Measurements from ENCODE around the gene LRRC51. TPM values are rescaled to one million over a fixed set of nuclear protein-coding genes. Genes with fewer than 3 reads are reported as not detected.
A peak's percentile ranks its signal among the peaks of the same experiment; 100 is the strongest.

LRRC51 gene
- polyA plus RNA-seq, 1 donor from 2014 or later = 20.8 TPM

DNA sequence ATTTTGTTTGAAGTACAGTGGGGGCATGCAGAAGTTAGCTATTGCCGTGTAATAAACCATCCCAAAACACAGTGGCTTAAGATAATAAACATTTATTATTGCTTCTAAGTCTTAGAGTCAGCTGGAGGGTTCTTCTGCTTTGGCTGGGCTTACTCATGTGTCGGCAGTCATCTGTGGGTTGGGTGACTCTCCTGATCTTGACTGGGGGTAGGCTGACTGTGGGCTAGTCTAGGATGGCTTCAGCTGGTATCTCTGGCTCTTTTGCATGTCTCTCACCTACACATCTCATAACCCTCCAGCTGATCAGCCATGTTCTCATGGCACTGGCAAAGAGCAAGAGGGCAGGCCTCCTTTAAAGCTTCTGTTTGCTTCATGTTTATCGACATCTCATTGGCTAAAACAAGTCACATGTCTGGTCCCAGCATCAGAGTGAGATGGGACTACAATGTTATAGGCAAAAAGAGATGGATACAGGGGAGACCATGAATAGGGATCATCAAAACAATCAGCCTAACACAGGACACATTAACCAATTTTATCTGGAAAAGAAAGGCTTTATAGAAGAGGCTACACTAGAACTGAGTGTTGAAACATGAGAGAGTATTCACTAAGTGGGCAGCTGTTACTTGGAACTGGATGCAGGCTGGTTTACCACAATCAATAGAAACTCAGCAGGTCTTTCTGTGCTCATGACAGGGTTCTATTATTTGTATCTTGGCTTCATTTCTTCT lies 5.1 kb downstream of the LRRC51 start:
- Histone ChIP-seq H3K36me3 (ENCODE audit: insufficient read depth, low read length) (no peaks in the 10 kb centered on the region), H3K27ac (ENCODE audit: low read length) (peak overlapping the region; percentile 7), H3K27me3 (ENCODE audit: insufficient read depth, low read depth, low read length) (no peaks in the 10 kb centered on the region), H3K4me3 (ENCODE audit: low read length) (no peak overlapping the region), H3K4me2 (ENCODE audit: low read length) (no peak overlapping the region), H3F3A (ENCODE audit: insufficient read depth, low read length, poor library complexity, severe bottlenecking) (no peaks in the 10 kb centered on the region), H3K9me3 (ENCODE audit: low read length) (no peaks in the 10 kb centered on the region), H4K20me1 (ENCODE audit: insufficient read depth) (no peaks in the 10 kb centered on the region), H2AFZ (ENCODE audit: low read depth, low read length) (no peak overlapping the region), H3K9me2 (ENCODE audit: insufficient read depth, low read length) (no peaks in the 10 kb centered on the region), H3K9ac (ENCODE audit: low read length) (peak overlapping the region; percentile 5), H3K79me2 (replicated peaks; ENCODE audit: insufficient read depth, low read length) (no peaks in the 10 kb centered on the region)
- TF ChIP-seq TAF1 (IDR thresholded peaks at IDR 0.05; ENCODE audit: low read depth) (no peak), RAD21 (conservative IDR thresholded peaks at IDR 0.05) (no peak), POLR2AphosphoS5 (IDR thresholded peaks at IDR 0.05) (no peak), EP300 (conservative IDR thresholded peaks at IDR 0.05; ENCODE audit: poor library complexity, severe bottlenecking) (no peak), MXI1 (conservative IDR thresholded peaks at IDR 0.05; ENCODE audit: poor library complexity, severe bottlenecking) (no peak), SMC3 (conservative IDR thresholded peaks at IDR 0.05; ENCODE audit: poor library complexity) (no peak), EZH2 (IDR thresholded peaks at IDR 0.05; ENCODE audit: borderline replicate concordance, insufficient read depth, low read length, poor library complexity, severe bottlenecking) (no peak)
- TF ChIP-seq, protein P1, sequence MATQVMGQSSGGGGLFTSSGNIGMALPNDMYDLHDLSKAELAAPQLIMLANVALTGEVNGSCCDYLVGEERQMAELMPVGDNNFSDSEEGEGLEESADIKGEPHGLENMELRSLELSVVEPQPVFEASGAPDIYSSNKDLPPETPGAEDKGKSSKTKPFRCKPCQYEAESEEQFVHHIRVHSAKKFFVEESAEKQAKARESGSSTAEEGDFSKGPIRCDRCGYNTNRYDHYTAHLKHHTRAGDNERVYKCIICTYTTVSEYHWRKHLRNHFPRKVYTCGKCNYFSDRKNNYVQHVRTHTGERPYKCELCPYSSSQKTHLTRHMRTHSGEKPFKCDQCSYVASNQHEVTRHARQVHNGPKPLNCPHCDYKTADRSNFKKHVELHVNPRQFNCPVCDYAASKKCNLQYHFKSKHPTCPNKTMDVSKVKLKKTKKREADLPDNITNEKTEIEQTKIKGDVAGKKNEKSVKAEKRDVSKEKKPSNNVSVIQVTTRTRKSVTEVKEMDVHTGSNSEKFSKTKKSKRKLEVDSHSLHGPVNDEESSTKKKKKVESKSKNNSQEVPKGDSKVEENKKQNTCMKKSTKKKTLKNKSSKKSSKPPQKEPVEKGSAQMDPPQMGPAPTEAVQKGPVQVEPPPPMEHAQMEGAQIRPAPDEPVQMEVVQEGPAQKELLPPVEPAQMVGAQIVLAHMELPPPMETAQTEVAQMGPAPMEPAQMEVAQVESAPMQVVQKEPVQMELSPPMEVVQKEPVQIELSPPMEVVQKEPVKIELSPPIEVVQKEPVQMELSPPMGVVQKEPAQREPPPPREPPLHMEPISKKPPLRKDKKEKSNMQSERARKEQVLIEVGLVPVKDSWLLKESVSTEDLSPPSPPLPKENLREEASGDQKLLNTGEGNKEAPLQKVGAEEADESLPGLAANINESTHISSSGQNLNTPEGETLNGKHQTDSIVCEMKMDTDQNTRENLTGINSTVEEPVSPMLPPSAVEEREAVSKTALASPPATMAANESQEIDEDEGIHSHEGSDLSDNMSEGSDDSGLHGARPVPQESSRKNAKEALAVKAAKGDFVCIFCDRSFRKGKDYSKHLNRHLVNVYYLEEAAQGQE (IDR thresholded peaks at IDR 0.05; ENCODE audit: borderline replicate concordance) = no peak
- TF ChIP-seq, protein P2, sequence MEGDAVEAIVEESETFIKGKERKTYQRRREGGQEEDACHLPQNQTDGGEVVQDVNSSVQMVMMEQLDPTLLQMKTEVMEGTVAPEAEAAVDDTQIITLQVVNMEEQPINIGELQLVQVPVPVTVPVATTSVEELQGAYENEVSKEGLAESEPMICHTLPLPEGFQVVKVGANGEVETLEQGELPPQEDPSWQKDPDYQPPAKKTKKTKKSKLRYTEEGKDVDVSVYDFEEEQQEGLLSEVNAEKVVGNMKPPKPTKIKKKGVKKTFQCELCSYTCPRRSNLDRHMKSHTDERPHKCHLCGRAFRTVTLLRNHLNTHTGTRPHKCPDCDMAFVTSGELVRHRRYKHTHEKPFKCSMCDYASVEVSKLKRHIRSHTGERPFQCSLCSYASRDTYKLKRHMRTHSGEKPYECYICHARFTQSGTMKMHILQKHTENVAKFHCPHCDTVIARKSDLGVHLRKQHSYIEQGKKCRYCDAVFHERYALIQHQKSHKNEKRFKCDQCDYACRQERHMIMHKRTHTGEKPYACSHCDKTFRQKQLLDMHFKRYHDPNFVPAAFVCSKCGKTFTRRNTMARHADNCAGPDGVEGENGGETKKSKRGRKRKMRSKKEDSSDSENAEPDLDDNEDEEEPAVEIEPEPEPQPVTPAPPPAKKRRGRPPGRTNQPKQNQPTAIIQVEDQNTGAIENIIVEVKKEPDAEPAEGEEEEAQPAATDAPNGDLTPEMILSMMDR (IDR thresholded peaks at IDR 0.05; ENCODE audit: poor library complexity, severe bottlenecking) = no peak

DNA sequence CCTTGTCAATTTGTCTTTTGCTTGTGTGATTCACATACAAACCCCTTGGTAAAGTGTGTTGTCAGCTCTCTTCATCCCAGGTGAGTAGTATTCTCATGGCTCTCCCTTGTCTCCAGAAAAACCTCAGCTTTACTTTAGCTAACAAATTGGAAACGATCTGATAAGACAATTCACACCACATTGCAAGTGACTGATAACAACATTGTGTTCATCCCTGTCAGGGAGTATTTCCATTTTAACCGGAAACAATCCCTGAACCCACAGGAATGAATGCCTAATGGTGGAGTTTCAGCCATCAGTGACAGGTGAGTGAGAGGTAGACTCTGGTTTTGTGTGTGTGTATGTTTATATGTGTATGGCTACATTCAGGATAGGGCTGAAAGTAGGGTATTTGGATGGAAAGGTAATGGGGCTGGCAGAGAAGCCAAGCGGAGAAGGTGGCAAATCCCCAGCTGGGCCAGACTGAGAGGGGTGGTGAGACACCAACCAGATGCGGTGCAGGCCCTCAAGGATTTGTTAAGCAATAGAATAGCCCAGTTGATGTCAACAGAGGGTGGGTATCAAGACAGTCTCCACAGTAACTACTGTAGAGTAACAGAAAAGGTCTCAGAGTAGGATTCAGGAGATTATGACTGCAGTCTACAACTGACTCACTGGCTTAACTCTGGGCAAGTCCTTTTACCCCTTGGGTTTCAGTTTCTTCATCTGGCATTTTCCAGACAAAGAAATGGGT lies 7.6 kb downstream of the LRRC51 start:
- no peak overlapping the region for H2AFZ ChIP-seq (ENCODE audit: low read depth, low read length)
- H3K4me3 ChIP-seq (ENCODE audit: low read length) = no peak overlapping the region
- no peak overlapping the region for H3K9ac ChIP-seq (ENCODE audit: low read length)
- H3K36me3 ChIP-seq (ENCODE audit: insufficient read depth, low read length) = no peaks in the 10 kb centered on the region
- H3K27ac ChIP-seq (ENCODE audit: low read length) = no peak overlapping the region
- no peaks in the 10 kb centered on the region for H3F3A ChIP-seq (ENCODE audit: insufficient read depth, low read length, poor library complexity, severe bottlenecking)
- no peak overlapping the region for H3K4me2 ChIP-seq (ENCODE audit: low read length)
- H4K20me1 ChIP-seq (ENCODE audit: insufficient read depth) = no peaks in the 10 kb centered on the region
- no peaks in the 10 kb centered on the region for H3K9me3 ChIP-seq (ENCODE audit: low read length)
- H3K27me3 ChIP-seq (ENCODE audit: insufficient read depth, low read depth, low read length) = no peaks in the 10 kb centered on the region
- no peaks in the 10 kb centered on the region for H3K9me2 ChIP-seq (ENCODE audit: insufficient read depth, low read length)
- H3K79me2 ChIP-seq (replicated peaks; ENCODE audit: insufficient read depth, low read length) = no peaks in the 10 kb centered on the region
- TF ChIP-seq TAF1 (IDR thresholded peaks at IDR 0.05; ENCODE audit: low read depth) = no peak
- no peak for TF ChIP-seq EP300 (conservative IDR thresholded peaks at IDR 0.05; ENCODE audit: poor library complexity, severe bottlenecking)
- no peak for TF ChIP-seq EZH2 (IDR thresholded peaks at IDR 0.05; ENCODE audit: borderline replicate concordance, insufficient read depth, low read length, poor library complexity, severe bottlenecking)
- no peak for TF ChIP-seq MXI1 (conservative IDR thresholded peaks at IDR 0.05; ENCODE audit: poor library complexity, severe bottlenecking)
- TF ChIP-seq, protein P2 (IDR thresholded peaks at IDR 0.05; ENCODE audit: poor library complexity, severe bottlenecking) = no peak
- no peak for TF ChIP-seq POLR2AphosphoS5 (IDR thresholded peaks at IDR 0.05)
- no peak for TF ChIP-seq SMC3 (conservative IDR thresholded peaks at IDR 0.05; ENCODE audit: poor library complexity)
- no peak for TF ChIP-seq RAD21 (conservative IDR thresholded peaks at IDR 0.05)
- TF ChIP-seq, protein P1 (IDR thresholded peaks at IDR 0.05; ENCODE audit: borderline replicate concordance) = no peak
